ENCODE data around the gene COG8.

The COG8 gene

DNA sequence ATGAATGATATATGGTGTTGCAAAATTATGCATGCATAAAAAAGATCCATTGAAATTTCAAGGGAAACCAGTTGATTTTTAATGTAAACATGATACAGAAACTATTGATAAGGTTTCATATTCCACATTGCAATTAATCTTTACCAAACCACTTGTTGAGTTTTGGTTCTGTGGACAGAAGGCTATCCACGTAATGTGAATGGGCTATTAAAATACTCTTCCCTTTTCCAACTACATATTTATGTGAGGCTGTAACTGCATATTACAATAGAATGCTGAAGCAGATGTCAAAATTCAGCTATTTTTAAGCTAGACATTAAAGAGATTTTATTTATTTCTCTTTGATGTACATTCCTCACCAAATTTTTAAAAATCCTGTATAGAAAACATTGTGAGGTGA is 62.0 kb downstream of the COG8 start:
- TF ChIP-seq, protein P1, sequence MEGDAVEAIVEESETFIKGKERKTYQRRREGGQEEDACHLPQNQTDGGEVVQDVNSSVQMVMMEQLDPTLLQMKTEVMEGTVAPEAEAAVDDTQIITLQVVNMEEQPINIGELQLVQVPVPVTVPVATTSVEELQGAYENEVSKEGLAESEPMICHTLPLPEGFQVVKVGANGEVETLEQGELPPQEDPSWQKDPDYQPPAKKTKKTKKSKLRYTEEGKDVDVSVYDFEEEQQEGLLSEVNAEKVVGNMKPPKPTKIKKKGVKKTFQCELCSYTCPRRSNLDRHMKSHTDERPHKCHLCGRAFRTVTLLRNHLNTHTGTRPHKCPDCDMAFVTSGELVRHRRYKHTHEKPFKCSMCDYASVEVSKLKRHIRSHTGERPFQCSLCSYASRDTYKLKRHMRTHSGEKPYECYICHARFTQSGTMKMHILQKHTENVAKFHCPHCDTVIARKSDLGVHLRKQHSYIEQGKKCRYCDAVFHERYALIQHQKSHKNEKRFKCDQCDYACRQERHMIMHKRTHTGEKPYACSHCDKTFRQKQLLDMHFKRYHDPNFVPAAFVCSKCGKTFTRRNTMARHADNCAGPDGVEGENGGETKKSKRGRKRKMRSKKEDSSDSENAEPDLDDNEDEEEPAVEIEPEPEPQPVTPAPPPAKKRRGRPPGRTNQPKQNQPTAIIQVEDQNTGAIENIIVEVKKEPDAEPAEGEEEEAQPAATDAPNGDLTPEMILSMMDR (IDR thresholded peaks at IDR 0.05; ENCODE audit: insufficient read depth, low read length, poor library complexity, severe bottlenecking): no peak
- DNase-seq (ENCODE audit: extremely low read depth, insufficient read length): no peak
- no peak overlapping the region for H3K4me3 ChIP-seq (replicated peaks; ENCODE audit: low read depth, low read length)
- no peaks in the 10 kb centered on the region for H3K27me3 ChIP-seq (replicated peaks; ENCODE audit: control insufficient read depth, insufficient read depth, low read length)
- H3K36me3 ChIP-seq (ENCODE audit: control insufficient read depth, insufficient read depth, low read length): no peaks in the 10 kb centered on the region

Measured in GM06990 (cell line).